HPDE6-E6E7 (cell line): ENCODE results near the gene ATXN7.

Experiments used
- DNase-seq: peaks from one replicate; pipeline ENCODE4 v3.0.0; 2011; ENCODE audit warnings: missing footprints; ENCODE audit errors: extremely low spot score

The ATXN7 gene

GRCh38 chr3:63908081-63908736 lies 44.5 kb downstream of the ATXN7 start:
- DNase-seq = no peak

DNA sequence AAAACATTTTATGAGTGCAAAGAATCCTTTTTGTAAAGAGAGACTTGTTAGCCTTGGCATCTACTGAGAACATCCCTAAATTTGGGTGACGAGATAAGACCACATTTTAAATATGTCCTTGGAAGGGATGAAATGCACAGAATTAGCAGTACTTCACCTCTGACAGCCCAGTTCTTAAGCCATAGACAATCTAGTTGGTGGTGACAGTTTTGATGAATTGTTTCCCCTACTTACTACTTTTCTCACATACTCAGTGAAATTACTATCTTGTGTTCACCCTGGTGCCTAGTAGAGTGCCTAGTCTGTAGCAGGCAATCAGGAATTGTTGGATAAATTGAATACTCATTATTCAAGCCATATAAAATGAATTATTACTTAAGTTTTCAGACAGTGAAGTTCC lies 45.1 kb downstream of the ATXN7 start:
- DNase-seq = no peak

GRCh38 chr3:63909431-63909830 lies 45.8 kb downstream of the ATXN7 start:
- DNase-seq = no peak

GRCh38 chr3:63910001-63910400 lies 46.3 kb downstream of the ATXN7 start:
- DNase-seq = no peak

DNA sequence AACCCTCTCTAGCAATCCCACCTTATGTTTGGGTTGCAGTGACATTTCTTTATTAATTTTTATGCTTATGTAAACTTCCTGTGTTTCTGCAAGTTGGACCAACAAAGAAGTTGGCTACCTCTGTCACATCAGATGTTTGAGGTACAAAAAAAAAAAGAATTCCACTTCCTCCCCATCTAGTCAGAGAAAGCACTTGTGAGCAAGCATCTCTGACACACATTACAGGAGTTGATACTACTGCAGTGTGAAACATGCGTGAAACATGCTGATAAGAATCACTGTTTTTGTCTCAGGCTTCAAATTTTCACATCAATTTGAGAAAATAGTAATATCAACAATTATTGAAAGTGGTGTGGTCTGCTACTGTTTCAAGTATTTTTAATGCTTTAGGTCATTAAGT lies 47.2 kb downstream of the ATXN7 start:
- no peak for DNase-seq

GRCh38 chr3:63911509-63911872 lies 47.8 kb downstream of the ATXN7 start:
- DNase-seq = peak; percentile 2

DNA sequence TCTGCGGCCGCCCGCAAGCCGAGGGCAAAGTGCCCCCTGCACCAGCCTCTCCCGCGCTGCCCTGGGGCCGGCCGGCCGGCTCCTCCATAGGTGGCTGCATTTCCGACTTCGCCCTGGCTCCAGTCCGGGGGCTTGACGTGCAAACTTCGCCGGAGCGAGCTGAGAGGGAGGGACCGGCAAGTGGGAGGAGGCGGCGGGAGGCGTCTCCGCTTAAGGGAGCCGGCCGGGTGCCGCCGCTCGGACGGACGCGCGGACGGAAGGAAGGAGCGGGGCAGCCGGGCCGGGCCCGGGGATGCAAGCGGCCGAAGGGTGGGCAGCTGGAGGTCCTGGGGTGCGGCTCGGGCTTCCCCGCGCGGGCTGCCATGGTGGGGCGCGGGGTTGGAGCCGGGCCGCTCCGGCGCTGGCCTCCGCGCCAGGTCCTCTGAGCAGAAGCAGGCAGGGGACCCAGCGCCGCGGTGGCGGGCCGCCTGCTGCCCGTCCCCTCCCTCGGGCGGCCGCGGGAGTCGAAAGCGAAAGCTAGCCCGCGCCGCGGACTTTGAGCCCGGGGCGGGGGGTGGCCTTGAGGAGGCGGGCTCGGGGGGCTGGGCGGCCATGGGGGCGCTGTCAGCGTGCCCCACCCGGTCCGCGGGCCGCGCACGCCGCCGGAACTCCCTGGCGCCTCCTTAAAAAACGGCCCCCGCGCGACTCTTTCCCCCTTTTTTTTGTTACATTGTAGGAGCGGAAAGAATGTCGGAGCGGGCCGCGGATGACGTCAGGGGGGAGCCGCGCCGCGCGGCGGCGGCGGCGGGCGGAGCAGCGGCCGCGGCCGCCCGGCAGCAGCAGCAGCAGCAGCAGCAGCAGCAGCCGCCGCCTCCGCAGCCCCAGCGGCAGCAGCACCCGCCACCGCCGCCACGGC lies 48.5 kb downstream of the ATXN7 start, which contains the start of gene SCAANT1:
TSS of gene SCAANT1 (minus strand) at position 511 of the 895 bp plus-strand sequence.
- DNase-seq = peak; percentile 31

GRCh38 chr3:63912768-63913588 lies 49.3 kb downstream of the ATXN7 start:
- DNase-seq = peak; percentile 16

DNA sequence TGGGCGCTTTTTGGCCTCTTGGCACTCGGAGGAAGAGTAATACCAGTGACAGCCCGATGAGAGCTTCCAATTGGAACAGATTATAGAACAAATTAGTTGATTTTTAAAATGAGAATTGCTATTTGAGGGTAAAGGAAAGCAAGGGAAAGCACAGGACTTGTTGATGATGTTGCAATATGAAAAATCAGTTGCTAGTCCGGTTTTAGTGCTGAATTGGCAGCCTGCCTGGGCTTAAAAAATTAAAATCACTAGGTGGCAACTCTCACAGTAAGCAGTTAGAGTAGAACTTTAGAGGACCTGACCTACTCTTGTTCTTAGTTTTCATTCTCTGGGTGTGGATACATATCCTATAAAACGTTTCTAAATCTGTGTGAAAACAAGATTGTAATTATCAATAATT lies 50.6 kb downstream of the ATXN7 start:
- no peak for DNase-seq

DNA sequence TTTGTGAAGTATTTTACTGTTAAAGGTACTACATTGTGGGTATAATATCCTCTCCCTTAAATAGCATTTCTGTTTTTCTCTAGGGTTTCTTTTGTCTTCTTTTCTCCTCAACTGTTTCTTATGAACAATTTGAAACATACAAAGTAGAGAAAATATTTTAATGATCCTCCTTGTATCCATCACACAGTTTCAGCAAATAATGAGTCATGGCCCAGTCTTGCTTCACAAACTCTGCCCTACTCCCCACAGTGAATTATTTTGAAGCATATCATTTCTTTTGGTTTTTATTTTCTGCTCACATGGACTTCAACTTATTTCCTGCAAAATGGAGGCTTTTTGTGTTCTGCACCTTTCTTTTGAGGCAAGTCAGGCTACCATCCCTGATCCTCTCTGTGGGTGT lies 54.7 kb downstream of the ATXN7 start:
- DNase-seq = no peak

DNA sequence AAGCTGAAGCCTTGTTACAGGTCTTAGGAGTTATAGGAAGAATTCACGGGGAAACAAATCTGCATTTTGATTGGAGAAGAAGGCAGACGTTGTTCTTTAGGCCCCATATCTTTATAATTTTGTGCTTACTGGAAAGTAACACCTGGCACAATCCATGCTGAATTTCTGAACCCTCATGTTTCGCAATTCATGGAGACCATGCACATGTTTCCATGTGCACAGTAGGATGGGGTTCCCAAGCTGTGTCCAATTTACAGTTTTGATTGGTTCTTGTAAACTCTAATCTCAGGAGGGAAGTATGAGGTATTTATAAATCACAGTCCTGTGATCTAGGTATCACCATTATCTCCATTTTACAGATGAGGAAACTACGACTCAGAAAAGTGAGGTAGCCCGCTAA lies 56.3 kb downstream of the ATXN7 start:
- no peak for DNase-seq

DNA sequence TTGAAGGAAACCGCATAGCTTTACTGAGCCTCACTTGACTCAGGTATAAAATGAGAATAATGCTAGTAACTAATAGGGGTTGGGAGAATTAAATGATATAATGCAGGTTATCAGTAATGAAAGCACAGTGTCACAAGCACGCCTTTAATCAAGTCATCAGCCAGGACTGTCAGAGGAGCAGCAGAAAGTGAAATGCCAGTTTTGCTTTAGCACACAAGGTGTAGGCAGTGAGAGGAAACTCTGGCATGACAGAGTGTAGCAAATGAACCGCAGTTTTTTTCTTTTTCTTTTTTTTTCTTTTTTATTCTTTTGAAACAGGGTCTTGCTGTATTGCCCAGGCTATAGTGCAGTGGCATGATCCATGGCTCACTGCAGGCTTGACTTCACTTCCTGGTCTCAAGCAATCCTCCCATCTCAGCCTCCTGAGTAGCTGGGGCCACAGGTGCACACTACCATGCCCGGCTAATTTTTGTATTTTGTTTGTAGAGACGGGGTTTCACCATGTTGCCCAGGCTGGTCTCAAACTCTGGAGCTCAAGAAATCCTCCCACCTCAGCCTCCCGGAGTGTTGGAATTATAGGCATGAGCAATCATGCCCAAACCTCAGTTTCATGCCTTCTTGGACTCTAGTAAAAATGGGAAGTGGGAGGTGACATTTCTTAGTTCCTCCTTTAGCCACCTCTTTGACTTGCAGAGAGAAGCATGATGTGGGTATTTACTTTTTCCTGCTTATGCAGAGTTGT lies 58.2 kb downstream of the ATXN7 start:
- no peak for DNase-seq

GRCh38 chr3:63922491-63923199 lies 59.0 kb downstream of the ATXN7 start:
- no peak for DNase-seq

DNA sequence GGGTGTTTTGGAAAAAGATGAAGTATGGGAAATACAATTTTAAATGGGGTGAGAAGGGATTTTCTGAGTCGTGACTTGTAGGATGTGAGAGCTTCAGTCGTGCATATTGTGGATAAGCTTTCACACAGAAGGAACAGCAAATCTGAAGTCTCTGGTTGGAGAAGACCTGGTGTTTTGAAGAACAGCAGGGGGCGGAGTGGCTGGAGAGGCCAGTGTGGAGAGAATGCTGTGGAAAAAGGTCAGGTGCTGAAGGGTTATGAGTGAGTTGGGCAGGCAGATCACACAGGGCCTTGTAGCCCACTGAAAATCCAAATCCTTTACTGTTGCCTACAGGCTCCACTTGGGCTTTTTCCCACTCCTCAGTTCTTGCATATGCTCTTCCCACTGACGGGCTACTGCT lies 62.6 kb downstream of the ATXN7 start:
- DNase-seq = no peak

GRCh38 chr3:63927422-63928280 lies 64.0 kb downstream of the ATXN7 start:
- no peak for DNase-seq

DNA sequence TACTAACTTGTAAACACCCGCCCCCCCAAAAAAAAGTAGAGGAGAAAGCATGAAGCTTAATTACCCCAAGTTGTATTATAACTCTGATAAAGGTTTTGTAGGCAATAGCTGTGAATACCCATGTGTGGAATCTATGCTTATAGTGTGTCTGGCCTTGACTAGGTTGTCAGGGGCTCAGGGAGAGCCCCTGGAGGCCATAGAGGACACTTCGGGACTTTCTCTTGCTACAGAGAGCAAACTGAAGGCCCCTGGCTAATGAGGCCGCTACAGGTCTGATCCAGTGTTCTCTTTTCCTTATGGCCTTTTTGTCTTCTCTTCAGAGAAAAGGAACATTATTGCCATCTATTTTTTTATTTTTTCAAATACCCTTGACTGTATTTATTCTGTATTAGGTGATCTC lies 67.6 kb downstream of the ATXN7 start:
- DNase-seq = no peak

DNA sequence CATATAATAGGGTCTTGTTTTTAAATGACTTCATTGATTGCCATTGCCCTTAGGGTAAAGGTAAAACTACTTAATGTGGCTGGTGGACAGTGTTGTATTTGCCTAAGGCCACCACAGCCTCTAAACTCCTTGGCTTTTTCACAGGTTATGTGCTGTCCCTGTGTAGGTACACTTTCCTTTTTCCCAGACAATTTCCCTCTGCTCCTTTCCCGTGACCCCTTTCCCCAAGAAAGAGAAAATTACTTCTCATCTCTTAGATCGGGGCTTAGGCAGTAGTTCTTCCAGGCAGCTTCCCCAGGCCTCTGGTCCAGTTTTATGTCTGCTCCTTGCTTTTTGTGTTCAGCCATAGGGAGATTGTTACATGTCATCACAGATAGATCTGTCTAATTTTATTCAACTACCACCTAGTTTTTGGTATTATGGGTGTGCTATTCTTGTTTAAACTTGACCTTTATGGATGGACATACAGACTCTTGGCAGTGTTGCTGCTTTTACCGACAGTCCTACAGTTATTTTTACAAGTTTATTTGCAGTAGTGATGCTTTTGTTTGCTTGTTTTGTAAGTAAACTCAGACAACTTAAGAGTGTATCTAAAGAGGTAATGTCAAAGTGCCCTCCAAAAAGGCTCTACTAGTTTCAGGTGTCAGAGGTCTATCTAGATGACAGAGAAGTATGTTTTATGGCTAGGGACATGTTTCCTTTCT lies 69.0 kb downstream of the ATXN7 start:
- no peak for DNase-seq

DNA sequence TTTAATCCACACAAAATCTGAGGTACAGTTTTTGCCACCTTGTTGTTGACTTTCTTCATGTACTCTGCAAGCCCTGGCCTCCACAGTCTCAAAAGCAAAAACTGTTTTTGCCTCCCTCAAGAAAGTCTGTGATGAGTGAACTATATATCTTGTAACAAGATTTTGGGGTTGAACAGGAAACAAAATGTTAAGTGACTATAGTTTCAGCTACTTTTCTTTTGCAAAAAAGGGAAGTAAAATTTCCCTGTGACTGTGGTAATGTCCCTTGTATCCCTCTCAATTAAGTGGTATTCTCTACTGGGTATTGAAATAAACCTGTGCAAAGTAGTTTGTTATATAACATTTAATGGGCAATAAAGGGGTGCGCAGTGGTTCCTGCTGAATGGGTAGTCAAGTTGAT lies 69.8 kb downstream of the ATXN7 start:
- no peak for DNase-seq
